OCI-LY7 (cell line): ENCODE data around the gene PPP2R1B. TPM values are rescaled to one million over a fixed set of nuclear protein-coding genes. Genes with fewer than 3 reads are reported as not detected.
"Not testable (repeated sequence)": the region's sequence is repeated elsewhere in the genome, so short reads cannot be mapped to it uniquely, and the experiment has no call there.

ENCODE experiments used
- BruUV-seq: library from RNA; stranded (reverse); fragments of 400-500 nt; replicated peaks from 2 replicates; lab custom pipeline; 2021; lab: Mats Ljungman, UMichigan
- CTCF ChIA-PET: fragments of 300-600 bp; sonication (Branson Sonifier 250); formaldehyde crosslinking; loops from one replicate; lab custom pipeline; 2022; ENCODE audit warnings: antibody characterized with exemption; ENCODE audit not compliant: unreplicated experiment; lab: Charles Lee
- POLR2A ChIA-PET: fragments of 300-600 bp; sonication (Branson Sonifier 250); formaldehyde crosslinking; loops from one replicate; lab custom pipeline; 2022; ENCODE audit warnings: antibody characterized with exemption; lab: Charles Lee
- DNase-seq: peaks from one replicate; pipeline ENCODE4 v3.0.0-alpha.2; 2015; ENCODE audit warnings: low spot score
- H2AFZ ChIP-seq: fragments of 200-600 bp; sonication (generic), shearing (Covaris generic); 2 replicates; pipeline ENCODE4 v1.6.1; 2014; ENCODE audit warnings: mild to moderate bottlenecking, antibody characterized with exemption, low read length, moderate library complexity
- H3K27ac ChIP-seq: fragments of 200-600 bp; sonication (generic); 2 replicates; pipeline ENCODE4 v1.5.1; 2014; ENCODE audit warnings: mixed run types, low read depth, mild to moderate bottlenecking, moderate library complexity, low read length, inconsistent platforms; ENCODE audit not compliant: poor library complexity, severe bottlenecking
- H3K36me3 ChIP-seq: fragments of 200-600 bp; sonication (generic); 2 replicates; pipeline ENCODE4 v1.6.1; 2014; ENCODE audit warnings: mild to moderate bottlenecking, antibody characterized with exemption, low read length, moderate library complexity, mixed read lengths; ENCODE audit not compliant: insufficient read depth
- H3K4me1 ChIP-seq: fragments of 200-600 bp; sonication (generic); 2 replicates; pipeline ENCODE4 v1.5.1; 2014; ENCODE audit warnings: mild to moderate bottlenecking, low read length; ENCODE audit not compliant: insufficient read depth, poor library complexity, severe bottlenecking
- H3K4me2 ChIP-seq: fragments of 200-600 bp; sonication (generic); 2 replicates; pipeline ENCODE4 v1.6.1; 2014; ENCODE audit warnings: mild to moderate bottlenecking, low read length
- H3K4me3 ChIP-seq: fragments of 200-600 bp; sonication (generic); 2 replicates; pipeline ENCODE4 v1.5.1; 2014; ENCODE audit warnings: mild to moderate bottlenecking, low read depth, low read length; ENCODE audit not compliant: poor library complexity, severe bottlenecking
- H3K79me2 ChIP-seq: fragments of 200-600 bp; sonication (generic); 2 replicates; pipeline ENCODE4 v1.6.1; 2016; ENCODE audit warnings: low read depth, mild to moderate bottlenecking, low read length, moderate library complexity, mixed read lengths; ENCODE audit not compliant: insufficient read depth
- H3K9me2 ChIP-seq: fragments of 200-600 bp; sonication (generic); 2 replicates; pipeline ENCODE4 v1.6.1; 2016; ENCODE audit warnings: mild to moderate bottlenecking, low read length, mixed read lengths; ENCODE audit not compliant: insufficient read depth
- H3K9me3 ChIP-seq: fragments of 200-600 bp; sonication (generic); 2 replicates; pipeline ENCODE4 v1.6.1; 2014; ENCODE audit warnings: mild to moderate bottlenecking, mixed run types, low read length, mixed read lengths
- H4K20me1 ChIP-seq: fragments of 200-600 bp; sonication (generic); 2 replicates; pipeline ENCODE4 v1.6.1; 2014; ENCODE audit warnings: mild to moderate bottlenecking, antibody characterized with exemption, low read length, moderate library complexity, mixed read lengths; ENCODE audit not compliant: insufficient read depth
- CTCF ChIP-seq: fragments of 200-600 bp; sonication (generic); conservative IDR thresholded peaks from 2 replicates; pipeline ENCODE4 v1.5.1; 2014; ENCODE audit warnings: mild to moderate bottlenecking, antibody characterized with exemption, low read length, moderate library complexity, mixed read lengths
- EZH2phosphoT487 ChIP-seq: fragments of 200-600 bp; sonication (generic); IDR thresholded peaks from 2 replicates; pipeline ENCODE4 v1.6.1; 2018; ENCODE audit warnings: low read depth, borderline replicate concordance, mild to moderate bottlenecking, mixed run types, antibody characterized with exemption, low read length, moderate library complexity, mixed read lengths
- intact Hi-C: fragments of 100-400 bp; cut with micrococcal nuclease; formaldehyde crosslinking; loops from one replicate; pipeline ENCODE4 v1.10.0; 2022; ENCODE audit not compliant: unreplicated experiment
- total RNA-seq, 2 experiments: library from RNA; depleted of rRNA in 1 of 2; stranded (reverse); fragments of >200 nt in 1 of 2; shearing (Covaris generic) in 1 of 2; gene quantifications; 2 replicates each; pipeline ENCODE4 v1.2.3, GENCODE V29; 2014 to 2022

The PPP2R1B gene
- total RNA-seq, 2 experiments from 2014 or later = 50.6 to 84.2 TPM

- CTCF ChIA-PET = interaction anchor here (1.0 kb wide), 1 partner anchor 184 kb away, joined by 3 read pairs; no protein-coding TSS in a partner anchor
These were observed 8.9 kb upstream of the PPP2R1B start for GRCh38 chr11:111774955-111775710.

GRCh38 chr11:111772535-111772934 lies 6.3 kb upstream of the PPP2R1B start:
- BruUV-seq = no TSS peak
- intact Hi-C loops = no loop called here
- Histone ChIP-seq H3K9me3 (no peaks in the 10 kb centered on the region), H3K79me2 (no peaks in the 10 kb centered on the region), H3K4me2 (no peak overlapping the region), H3K4me3 (no peak overlapping the region), H3K9me2 (no peaks in the 10 kb centered on the region), H3K4me1 (peaks cover 25% of the 10 kb centered on the region), H2AFZ (no peak overlapping the region), H3K27ac (no peak overlapping the region), H3K36me3 (no peaks in the 10 kb centered on the region), H4K20me1 (no peaks in the 10 kb centered on the region)
- no peak for DNase-seq
- CTCF ChIA-PET = no interaction called here
- no peak for TF ChIP-seq EZH2phosphoT487
- TF ChIP-seq CTCF = no peak
- POLR2A ChIA-PET = interaction anchor here (0.6 to 1.5 kb wide), 2 partner anchors 17 to 66 kb away, joined by 6 read pairs; no protein-coding TSS in a partner anchor

More at GRCh38 chr11:111774955-111775710, 8.9 kb upstream of the PPP2R1B start:
- Histone ChIP-seq H3K4me3 (no peak overlapping the region), H3K36me3 (no peaks in the 10 kb centered on the region), H2AFZ (no peak overlapping the region), H3K27ac (no peak overlapping the region), H3K9me3 (no peaks in the 10 kb centered on the region), H3K4me2 (no peak overlapping the region), H3K4me1 (peaks cover 29% of the 10 kb centered on the region), H4K20me1 (no peaks in the 10 kb centered on the region), H3K9me2 (no peaks in the 10 kb centered on the region), H3K79me2 (no peaks in the 10 kb centered on the region)
- intact Hi-C loops = loop anchor here (5.0 kb wide), 1 partner anchor 78 kb away; no protein-coding TSS in a partner anchor
- TF ChIP-seq EZH2phosphoT487 (no peak), CTCF (no peak)
- DNase-seq = no peak
- no TSS peak for BruUV-seq
- POLR2A ChIA-PET = interaction anchor here (3.0 to 4.4 kb wide), 2 partner anchors 8 to 172 kb away, joined by 6 to 52 read pairs; partner anchors contain the start of genes PPP2R1B and SIK2

- CTCF ChIA-PET, intact Hi-C loops: not testable (repeated sequence)
These were observed 5.0 kb upstream of the PPP2R1B start for GRCh38 chr11:111771205-111771604.

More at GRCh38 chr11:111771205-111771604, 5.0 kb upstream of the PPP2R1B start:
- H3K4me3 ChIP-seq, H3K79me2 ChIP-seq, H3K36me3 ChIP-seq, DNase-seq, H3K9me3 ChIP-seq, H3K4me2 ChIP-seq, H2AFZ ChIP-seq, BruUV-seq, H3K9me2 ChIP-seq, H3K27ac ChIP-seq, H4K20me1 ChIP-seq: not testable (repeated sequence)
- peaks cover 21% of the 10 kb centered on the region for H3K4me1 ChIP-seq
- POLR2A ChIA-PET = interaction anchor here (0.6 to 0.8 kb wide), 3 partner anchors 9 to 331 kb away, joined by 3 to 4 read pairs (median 4); no protein-coding TSS in a partner anchor
